DND-41 (cell line): ENCODE measurements around the gene MTPN.

Experiments
- ATAC-seq: fragments of 200-7000 bp; cut with Tn5 transposase; 3 replicates; pipeline ENCODE4 v1.9.1; 2021; ENCODE audit warnings: low read depth; ENCODE audit not compliant: insufficient read depth
- DNase-seq: peaks from one replicate; pipeline ENCODE4 v3.0.0-alpha.2; 2020
- H2AFZ ChIP-seq: 2 replicates; pipeline ENCODE4 v1.6.0; 2012; ENCODE audit warnings: low read depth, low read length
- H3K27ac ChIP-seq: 2 replicates; pipeline ENCODE4 v1.5.1; 2012; ENCODE audit warnings: low read length, inconsistent platforms
- H3K27me3 ChIP-seq: fragments of 200-600 bp; sonication (generic); 2 replicates; pipeline ENCODE4 v1.6.0; 2012; ENCODE audit warnings: low read length, mild to moderate bottlenecking, inconsistent platforms; ENCODE audit not compliant: insufficient read depth, poor library complexity
- H3K36me3 ChIP-seq: 2 replicates; pipeline ENCODE4 v1.5.1; 2012; ENCODE audit warnings: low read length, inconsistent platforms; ENCODE audit not compliant: insufficient read depth
- H3K4me1 ChIP-seq: 2 replicates; pipeline ENCODE4 v1.5.1; 2012; ENCODE audit warnings: mild to moderate bottlenecking, low read length; ENCODE audit not compliant: insufficient read depth
- H3K4me2 ChIP-seq: 2 replicates; pipeline ENCODE4 v1.6.0; 2012; ENCODE audit warnings: mild to moderate bottlenecking, moderate library complexity, low read length, inconsistent platforms; ENCODE audit not compliant: insufficient read depth
- H3K4me3 ChIP-seq, 2 experiments: fragments of 200-600 bp in 1 of 2; shearing (Covaris generic) in 1 of 2; 2 replicates each; pipeline ENCODE4 v1.5.1; 2012 to 2016; ENCODE audit warnings: inconsistent platforms in 2 of 2, low read length in 2 of 2, mild to moderate bottlenecking in 2 of 2, low read depth in 1 of 2, moderate library complexity in 1 of 2
- H3K79me2 ChIP-seq: 2 replicates; pipeline ENCODE4 v1.6.0; 2012; ENCODE audit warnings: low read length, inconsistent platforms; ENCODE audit not compliant: insufficient read depth
- H3K9ac ChIP-seq: 2 replicates; pipeline ENCODE4 v1.6.0; 2012; ENCODE audit warnings: low read depth, mild to moderate bottlenecking, inconsistent platforms, low read length, moderate library complexity
- H3K9me3 ChIP-seq: 2 replicates; pipeline ENCODE4 v1.5.1; 2012; ENCODE audit warnings: low read length, moderate library complexity, mild to moderate bottlenecking, inconsistent platforms; ENCODE audit not compliant: insufficient read depth, severe bottlenecking
- H4K20me1 ChIP-seq: 2 replicates; pipeline ENCODE4 v1.6.0; 2012; ENCODE audit warnings: low read length; ENCODE audit not compliant: insufficient read depth
- EZH2 ChIP-seq: IDR thresholded peaks from 3 replicates; pipeline ENCODE4 v1.6.1; 2012; ENCODE audit warnings: borderline replicate concordance, low read depth, mild to moderate bottlenecking, moderate library complexity, low read length, inconsistent platforms; ENCODE audit not compliant: severe bottlenecking
- TF ChIP-seq, protein P1 (sequence below): IDR thresholded peaks from 2 replicates; pipeline ENCODE4 v1.5.1; 2012; ENCODE audit warnings: borderline replicate concordance, low read length, moderate library complexity, mild to moderate bottlenecking; ENCODE audit not compliant: poor library complexity, severe bottlenecking; ENCODE audit errors: extremely low read depth

MTPN gene

DNA sequence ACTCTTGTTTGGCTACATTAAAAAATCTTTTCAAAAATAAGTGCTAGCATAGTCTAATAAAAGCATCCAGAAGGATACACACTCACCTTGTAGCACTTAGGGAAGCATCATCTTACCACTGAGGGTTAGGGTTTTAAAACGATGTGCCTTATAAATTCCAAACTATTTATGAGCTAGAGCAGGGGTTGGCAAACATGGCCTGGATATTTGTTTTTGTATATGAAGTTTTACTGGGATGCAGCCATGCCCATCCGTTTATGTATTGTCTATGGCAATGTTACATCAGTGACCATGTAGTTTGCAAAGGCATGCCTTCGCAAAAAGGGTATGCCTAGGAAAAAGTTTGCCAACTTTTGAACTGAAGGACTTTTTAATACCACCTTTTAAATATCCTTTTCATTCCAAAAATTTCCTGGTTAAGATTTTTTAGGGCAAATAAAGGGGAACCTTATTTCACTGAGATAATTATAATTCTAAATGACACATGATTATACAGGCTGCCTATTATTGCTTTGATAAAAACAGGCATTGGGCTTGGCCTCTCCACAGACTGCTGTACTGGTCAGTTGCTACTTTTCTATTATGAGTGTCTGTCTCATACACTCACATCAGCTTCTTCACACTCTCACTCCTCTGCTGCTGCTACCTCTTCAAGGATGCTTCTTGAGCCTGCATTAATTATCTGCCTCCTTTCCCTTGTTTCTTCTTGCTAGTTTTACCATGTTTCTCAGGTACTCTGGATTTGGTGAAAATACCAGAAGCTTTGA is 30.7 kb downstream of the MTPN start:
- H3K36me3 ChIP-seq: peaks cover 66% of the 10 kb centered on the region
- peaks cover 23% of the 10 kb centered on the region; the same call in 1 of the 2 replicates for H4K20me1 ChIP-seq
- H3K79me2 ChIP-seq: peaks cover 49% of the 10 kb centered on the region
- H3K9me3 ChIP-seq: no peaks in the 10 kb centered on the region
- no peak for DNase-seq
- no peak overlapping the region for H2AFZ ChIP-seq
- no peak overlapping the region for H3K4me3 ChIP-seq
- no peak for ATAC-seq
- no peaks in the 10 kb centered on the region for H3K27me3 ChIP-seq
- H3K27ac ChIP-seq: no peak overlapping the region
- no peaks in the 10 kb centered on the region for H3K4me1 ChIP-seq
- H3K4me2 ChIP-seq: no peak overlapping the region
- H3K9ac ChIP-seq: no peak overlapping the region
- TF ChIP-seq, protein P1, sequence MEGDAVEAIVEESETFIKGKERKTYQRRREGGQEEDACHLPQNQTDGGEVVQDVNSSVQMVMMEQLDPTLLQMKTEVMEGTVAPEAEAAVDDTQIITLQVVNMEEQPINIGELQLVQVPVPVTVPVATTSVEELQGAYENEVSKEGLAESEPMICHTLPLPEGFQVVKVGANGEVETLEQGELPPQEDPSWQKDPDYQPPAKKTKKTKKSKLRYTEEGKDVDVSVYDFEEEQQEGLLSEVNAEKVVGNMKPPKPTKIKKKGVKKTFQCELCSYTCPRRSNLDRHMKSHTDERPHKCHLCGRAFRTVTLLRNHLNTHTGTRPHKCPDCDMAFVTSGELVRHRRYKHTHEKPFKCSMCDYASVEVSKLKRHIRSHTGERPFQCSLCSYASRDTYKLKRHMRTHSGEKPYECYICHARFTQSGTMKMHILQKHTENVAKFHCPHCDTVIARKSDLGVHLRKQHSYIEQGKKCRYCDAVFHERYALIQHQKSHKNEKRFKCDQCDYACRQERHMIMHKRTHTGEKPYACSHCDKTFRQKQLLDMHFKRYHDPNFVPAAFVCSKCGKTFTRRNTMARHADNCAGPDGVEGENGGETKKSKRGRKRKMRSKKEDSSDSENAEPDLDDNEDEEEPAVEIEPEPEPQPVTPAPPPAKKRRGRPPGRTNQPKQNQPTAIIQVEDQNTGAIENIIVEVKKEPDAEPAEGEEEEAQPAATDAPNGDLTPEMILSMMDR: no peak
- TF ChIP-seq EZH2: no peak

DNA sequence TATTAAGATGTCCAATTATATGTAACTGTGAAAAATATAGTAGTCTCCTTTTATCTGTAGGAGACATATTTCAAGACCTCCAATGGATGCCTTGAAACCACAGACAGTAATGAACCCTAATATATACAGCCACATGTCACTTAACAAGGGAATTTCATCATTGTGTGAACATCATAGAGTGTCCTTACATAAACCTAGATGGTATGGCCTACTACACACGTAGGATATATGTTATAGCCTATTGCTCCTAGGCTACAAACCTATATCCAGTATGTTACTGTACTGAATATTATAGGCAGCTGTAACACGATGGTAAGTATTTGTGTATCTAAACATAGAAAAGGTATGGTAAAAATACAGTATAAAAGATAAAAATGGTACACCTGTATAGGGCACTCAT is 32.4 kb downstream of the MTPN start:
- H3K27ac ChIP-seq: no peak overlapping the region
- H4K20me1 ChIP-seq: peaks cover 18% of the 10 kb centered on the region; the same call in 1 of the 2 replicates
- no peak for TF ChIP-seq EZH2
- TF ChIP-seq, protein P1: no peak
- ATAC-seq (no peak), DNase-seq (no peak)
- H3K27me3 ChIP-seq: no peaks in the 10 kb centered on the region
- no peak overlapping the region for H3K4me2 ChIP-seq
- H3K36me3 ChIP-seq: peaks cover 49% of the 10 kb centered on the region
- no peaks in the 10 kb centered on the region for H3K9me3 ChIP-seq
- H3K4me3 ChIP-seq: no peak overlapping the region
- H2AFZ ChIP-seq: no peak overlapping the region
- H3K79me2 ChIP-seq: peaks cover 53% of the 10 kb centered on the region
- no peaks in the 10 kb centered on the region for H3K4me1 ChIP-seq
- no peak overlapping the region for H3K9ac ChIP-seq

DNA sequence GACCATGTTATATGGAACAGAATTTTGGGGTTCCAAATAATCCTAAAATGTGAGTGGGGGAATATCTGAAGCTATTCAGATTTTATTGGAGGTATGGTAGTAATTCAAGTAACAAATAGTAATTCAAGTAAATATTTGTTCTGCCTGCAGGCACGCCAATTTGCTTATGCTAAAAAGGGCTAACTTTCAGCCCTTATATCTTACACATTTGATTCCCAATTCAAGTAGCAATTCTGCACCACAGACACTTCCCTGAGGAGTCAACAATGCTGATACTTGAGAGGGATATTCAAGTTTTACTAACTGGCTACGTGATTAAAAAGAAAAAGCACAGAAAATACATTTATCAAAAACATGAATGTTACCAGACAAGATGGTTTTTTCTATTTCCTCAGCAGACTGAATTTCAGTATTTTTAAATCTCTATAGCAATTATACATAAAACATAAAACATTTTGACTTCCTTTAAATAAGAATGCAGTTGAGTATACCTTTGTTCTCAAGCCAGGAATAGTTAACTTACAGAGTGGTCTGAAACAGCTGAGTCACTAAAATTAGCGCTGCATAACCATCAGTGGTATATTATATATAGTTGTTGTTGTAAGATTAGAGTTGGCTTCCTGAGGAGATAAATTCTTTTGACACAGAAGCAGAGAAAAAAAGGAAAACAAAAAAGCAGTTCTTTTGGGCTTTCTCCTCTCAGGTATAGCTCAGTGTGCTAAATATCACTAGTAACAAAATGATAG is 33.9 kb downstream of the MTPN start:
- H3K9me3 ChIP-seq: no peaks in the 10 kb centered on the region
- TF ChIP-seq, protein P1: no peak
- TF ChIP-seq EZH2: no peak
- peaks cover 60% of the 10 kb centered on the region for H3K79me2 ChIP-seq
- H3K4me3 ChIP-seq: no peak overlapping the region
- DNase-seq (no peak), ATAC-seq (no peak)
- no peak overlapping the region for H2AFZ ChIP-seq
- H3K27me3 ChIP-seq: no peaks in the 10 kb centered on the region
- no peak overlapping the region for H3K9ac ChIP-seq
- no peak overlapping the region for H3K27ac ChIP-seq
- peaks cover 35% of the 10 kb centered on the region for H3K36me3 ChIP-seq
- H3K4me1 ChIP-seq: no peaks in the 10 kb centered on the region
- H4K20me1 ChIP-seq: peaks cover 17% of the 10 kb centered on the region; the same call in 1 of the 2 replicates
- H3K4me2 ChIP-seq: no peak overlapping the region
